GM12801 (cell line): ENCODE results near the gene MKNK1.

ENCODE experiments used
- TF ChIP-seq, protein P1 (sequence below): IDR thresholded peaks from one replicate; pipeline ENCODE4 v1.5.1; 2011; ENCODE audit warnings: control low read depth; ENCODE audit not compliant: insufficient read length; ENCODE audit errors: extremely low read depth

MKNK1 gene

GRCh38 chr1:46527474-46528296 is 76.4 kb downstream of the MKNK1 start:
- TF ChIP-seq, protein P1, sequence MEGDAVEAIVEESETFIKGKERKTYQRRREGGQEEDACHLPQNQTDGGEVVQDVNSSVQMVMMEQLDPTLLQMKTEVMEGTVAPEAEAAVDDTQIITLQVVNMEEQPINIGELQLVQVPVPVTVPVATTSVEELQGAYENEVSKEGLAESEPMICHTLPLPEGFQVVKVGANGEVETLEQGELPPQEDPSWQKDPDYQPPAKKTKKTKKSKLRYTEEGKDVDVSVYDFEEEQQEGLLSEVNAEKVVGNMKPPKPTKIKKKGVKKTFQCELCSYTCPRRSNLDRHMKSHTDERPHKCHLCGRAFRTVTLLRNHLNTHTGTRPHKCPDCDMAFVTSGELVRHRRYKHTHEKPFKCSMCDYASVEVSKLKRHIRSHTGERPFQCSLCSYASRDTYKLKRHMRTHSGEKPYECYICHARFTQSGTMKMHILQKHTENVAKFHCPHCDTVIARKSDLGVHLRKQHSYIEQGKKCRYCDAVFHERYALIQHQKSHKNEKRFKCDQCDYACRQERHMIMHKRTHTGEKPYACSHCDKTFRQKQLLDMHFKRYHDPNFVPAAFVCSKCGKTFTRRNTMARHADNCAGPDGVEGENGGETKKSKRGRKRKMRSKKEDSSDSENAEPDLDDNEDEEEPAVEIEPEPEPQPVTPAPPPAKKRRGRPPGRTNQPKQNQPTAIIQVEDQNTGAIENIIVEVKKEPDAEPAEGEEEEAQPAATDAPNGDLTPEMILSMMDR: peak; percentile 48

- TF ChIP-seq, protein P1: no peak
Observed at GRCh38 chr1:46526691-46527291, 77.3 kb downstream of the MKNK1 start.

DNA sequence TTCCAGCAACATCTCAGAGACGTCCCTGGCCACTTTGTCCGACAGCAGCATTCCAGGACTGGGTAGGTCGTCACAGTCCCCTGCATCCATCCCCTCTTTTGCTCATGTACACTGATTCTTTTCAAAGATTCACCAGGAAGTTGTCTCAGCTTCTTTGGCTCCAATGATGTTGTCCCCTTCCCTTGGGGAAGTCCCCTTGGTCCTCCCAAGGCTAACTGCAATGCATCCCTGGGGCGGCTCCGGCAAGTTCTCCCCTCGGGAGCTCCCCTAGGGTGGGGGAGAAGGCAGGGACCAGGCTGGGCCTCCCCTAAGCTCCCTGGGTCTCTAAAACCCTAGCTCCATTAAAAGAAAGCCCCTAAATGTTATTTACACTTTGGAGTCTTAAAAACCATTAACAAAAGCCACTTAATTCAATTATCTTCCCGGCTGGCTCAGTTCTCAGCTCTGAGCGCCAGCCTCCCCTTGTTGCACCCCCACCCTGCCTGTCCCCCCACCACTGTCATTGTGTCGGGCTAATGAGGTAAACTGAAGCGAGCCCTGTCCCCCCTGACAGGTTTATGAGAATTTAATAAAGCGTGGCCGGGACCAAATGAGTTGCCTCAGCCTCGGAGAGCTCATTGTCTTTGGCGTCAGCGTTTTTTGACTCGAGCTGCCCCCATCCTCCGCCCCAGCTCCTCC is 77.9 kb downstream of the MKNK1 start:
- TF ChIP-seq, protein P1: no peak

DNA sequence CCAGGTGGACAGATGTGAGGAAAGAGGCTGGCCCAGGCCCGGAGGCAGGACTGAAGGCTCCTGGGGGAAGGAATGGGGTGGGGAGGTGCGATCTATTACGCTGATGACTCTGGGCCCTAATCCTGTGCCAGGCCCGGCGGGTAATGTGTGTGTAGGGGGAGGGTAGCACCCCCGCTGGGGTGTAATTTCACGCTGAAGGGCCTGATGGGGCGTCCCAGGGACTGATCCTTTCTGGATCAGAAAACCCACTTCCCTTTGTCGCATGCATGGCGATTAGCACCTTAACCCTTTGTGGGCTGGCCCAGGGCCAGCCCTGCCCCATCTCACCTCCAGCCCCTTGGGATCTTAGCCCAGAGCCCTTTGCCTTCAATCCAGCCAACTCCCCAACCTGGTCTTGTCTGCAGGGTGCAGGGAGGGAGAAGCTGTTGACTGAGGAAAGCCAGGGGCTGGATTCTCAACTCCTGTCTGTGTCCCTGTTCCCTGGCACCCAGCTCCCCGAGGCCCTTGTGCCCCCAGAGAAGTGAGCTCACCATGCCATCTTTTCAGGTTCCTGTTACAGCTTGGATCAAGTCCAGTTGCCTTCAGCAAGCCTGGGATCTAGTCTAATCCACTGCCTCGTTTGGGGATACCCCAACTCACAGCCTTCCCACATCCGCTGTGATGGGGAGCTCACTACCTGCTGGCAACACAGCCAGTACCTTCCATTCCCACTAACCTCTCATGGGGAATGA is 78.7 kb downstream of the MKNK1 start:
- TF ChIP-seq, protein P1: no peak

- TF ChIP-seq, protein P1: no peak
Observed at GRCh38 chr1:46524843-46525242, 79.2 kb downstream of the MKNK1 start.

DNA sequence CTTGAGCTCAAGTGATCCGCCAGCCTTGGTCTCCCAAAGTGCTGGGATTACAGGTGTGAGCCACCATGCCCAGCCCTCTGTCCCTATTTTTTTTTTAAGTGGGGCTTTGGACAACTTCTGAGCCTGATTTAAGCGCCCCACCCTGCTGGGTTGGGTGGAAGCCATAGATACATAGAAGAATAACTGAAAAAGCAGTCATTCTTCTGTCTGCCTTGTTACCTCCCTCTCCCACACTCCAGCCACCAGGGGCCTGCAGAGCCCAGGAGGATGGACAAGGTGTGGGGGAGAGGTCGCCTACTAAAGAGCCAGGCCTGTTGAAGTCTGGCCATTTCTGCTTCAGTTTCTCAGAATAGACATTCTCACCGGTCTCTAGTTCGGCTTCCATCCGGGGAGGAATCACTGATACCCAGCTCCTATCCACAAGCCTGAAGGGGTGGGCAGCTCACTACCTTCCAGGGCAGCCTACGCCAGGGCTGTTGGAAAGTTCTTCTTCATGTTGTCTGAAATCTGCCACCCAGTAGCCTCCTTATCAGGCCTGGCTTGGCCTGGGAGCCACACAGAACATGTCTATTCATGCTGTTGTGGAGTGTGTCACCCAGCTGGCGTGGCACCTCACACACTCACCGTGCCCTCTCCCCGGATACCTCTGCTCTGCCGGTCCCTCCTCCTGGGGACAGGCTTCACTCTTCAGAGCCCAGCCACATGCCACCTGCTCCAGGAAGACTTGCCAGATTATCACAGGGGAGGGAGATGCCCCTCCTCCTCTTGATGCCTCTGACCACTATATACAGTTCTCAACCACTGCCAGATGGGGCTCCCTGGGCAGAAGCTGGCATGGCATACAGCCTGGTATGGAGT is 80.3 kb downstream of the MKNK1 start:
- TF ChIP-seq, protein P1: no peak
